Measurements from ENCODE around the gene GYG2. TPM values are rescaled to one million over a fixed set of nuclear protein-coding genes. Genes with fewer than 3 reads are reported as not detected.
"Not testable (repeated sequence)": the region's sequence is repeated elsewhere in the genome, so short reads cannot be mapped to it uniquely, and the experiment has no call there.

The GYG2 gene
- total RNA-seq, 3 donors from 2014 or later, result 3.5 to 15.6 (median 3.7) TPM

DNA sequence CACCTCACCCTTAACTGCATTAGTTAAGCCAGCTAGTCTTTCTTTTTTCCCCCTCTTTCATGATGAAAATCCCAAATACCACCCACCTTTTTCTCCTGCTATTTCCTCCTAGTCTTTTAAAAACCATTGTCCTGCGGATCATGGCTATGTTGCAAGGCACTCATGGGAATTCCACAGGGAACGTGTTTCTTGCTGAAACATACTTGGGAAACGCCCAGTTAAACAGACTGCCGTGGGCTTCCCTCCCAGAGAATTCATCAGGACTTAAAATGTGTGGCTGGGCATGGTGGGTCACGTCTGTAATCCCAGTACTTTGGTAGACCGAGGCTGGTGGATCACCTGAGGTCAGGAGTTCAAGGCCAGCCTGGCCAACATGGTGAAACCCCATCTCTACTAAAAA lies 44.7 kb upstream of the GYG2 start:
- DNase-seq, result no peak
- H3K36me3 ChIP-seq (ENCODE audit: low read depth), result no peaks in the 10 kb centered on the region
- intact Hi-C loops (cut with DNase I, micrococcal nuclease), result no loop called here
- no peaks in the 10 kb centered on the region for H3K4me1 ChIP-seq (ENCODE audit: low read depth)
- TF ChIP-seq, protein P1, sequence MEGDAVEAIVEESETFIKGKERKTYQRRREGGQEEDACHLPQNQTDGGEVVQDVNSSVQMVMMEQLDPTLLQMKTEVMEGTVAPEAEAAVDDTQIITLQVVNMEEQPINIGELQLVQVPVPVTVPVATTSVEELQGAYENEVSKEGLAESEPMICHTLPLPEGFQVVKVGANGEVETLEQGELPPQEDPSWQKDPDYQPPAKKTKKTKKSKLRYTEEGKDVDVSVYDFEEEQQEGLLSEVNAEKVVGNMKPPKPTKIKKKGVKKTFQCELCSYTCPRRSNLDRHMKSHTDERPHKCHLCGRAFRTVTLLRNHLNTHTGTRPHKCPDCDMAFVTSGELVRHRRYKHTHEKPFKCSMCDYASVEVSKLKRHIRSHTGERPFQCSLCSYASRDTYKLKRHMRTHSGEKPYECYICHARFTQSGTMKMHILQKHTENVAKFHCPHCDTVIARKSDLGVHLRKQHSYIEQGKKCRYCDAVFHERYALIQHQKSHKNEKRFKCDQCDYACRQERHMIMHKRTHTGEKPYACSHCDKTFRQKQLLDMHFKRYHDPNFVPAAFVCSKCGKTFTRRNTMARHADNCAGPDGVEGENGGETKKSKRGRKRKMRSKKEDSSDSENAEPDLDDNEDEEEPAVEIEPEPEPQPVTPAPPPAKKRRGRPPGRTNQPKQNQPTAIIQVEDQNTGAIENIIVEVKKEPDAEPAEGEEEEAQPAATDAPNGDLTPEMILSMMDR (IDR thresholded peaks at IDR 0.05), result no peak
- no peaks in the 10 kb centered on the region for H3K9me3 ChIP-seq
- no peak overlapping the region for H3K4me3 ChIP-seq
- no peak for ATAC-seq

DNA sequence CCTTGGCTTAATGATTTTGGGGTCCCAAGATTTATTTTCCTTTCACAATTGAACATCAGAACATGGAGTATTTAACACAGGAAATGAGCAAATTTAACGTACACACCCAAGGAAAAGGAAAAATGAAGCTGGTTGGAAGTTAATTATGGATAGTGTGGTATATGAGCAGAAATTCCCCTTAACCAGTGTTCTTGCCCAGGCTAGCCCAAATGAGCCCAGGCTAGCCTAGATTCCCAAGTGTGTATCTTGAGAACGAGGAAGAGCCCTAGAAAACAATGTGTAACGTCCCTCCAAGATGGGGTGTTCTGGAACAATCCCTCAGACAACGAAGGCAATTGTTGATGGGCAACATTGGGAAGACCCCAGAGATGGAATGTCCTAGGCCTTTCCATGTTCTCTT lies 43.2 kb upstream of the GYG2 start:
- TF ChIP-seq, protein P1 (IDR thresholded peaks at IDR 0.05), result no peak
- intact Hi-C loops (cut with DNase I, micrococcal nuclease), result no loop called here
- ATAC-seq, result no peak
- H3K36me3 ChIP-seq (ENCODE audit: low read depth), result no peaks in the 10 kb centered on the region
- no peaks in the 10 kb centered on the region for H3K9me3 ChIP-seq
- no peak for DNase-seq
- H3K4me1 ChIP-seq (ENCODE audit: low read depth), result no peaks in the 10 kb centered on the region
- H3K4me3 ChIP-seq, result no peak overlapping the region

DNA sequence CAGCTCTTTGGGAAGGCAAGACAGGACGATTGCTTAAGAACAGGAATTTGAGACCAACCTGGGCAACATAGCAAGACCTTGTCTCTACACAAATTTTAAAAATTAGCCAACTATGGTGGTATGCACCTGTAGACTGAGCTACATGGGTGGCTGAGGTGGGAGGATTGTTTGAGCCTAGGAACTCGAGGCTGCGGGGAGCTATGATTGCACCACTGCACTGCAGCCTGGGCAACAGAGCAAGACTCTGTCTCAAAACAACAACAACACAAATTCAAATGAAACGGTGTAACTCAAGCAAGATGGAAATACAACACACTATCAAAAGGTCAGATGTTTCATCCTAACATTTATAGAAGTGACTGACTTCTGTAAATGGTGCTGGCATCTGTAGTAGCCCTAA lies 39.8 kb upstream of the GYG2 start:
- no peaks in the 10 kb centered on the region for H3K4me1 ChIP-seq (ENCODE audit: low read depth)
- no peak overlapping the region for H3K4me3 ChIP-seq
- H3K36me3 ChIP-seq (ENCODE audit: low read depth), result no peaks in the 10 kb centered on the region
- ATAC-seq (no peak), DNase-seq (no peak)
- TF ChIP-seq, protein P1 (IDR thresholded peaks at IDR 0.05), result no peak
- intact Hi-C loops (cut with DNase I, micrococcal nuclease), result no loop called here
- H3K9me3 ChIP-seq, result no peaks in the 10 kb centered on the region

DNA sequence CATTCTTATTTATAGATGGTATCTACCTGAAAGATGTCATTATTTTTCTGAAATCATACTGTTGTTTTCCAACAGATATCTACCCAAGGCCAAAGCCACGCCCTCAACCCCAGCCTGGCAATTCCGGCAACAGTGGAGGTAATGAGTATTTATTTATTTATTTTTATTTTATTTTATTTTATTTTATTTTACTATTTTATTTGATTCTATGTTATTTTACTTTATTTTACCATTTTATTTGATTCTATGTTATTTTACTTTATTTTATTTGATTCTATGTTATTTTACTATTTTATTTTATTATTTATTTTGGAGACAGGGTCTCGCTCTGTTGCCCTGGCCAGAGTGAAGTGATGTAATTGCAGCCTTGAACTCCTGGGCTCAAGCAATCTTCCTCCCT lies 39.2 kb upstream of the GYG2 start:
- no peaks in the 10 kb centered on the region for H3K9me3 ChIP-seq
- no peak overlapping the region for H3K4me3 ChIP-seq
- H3K36me3 ChIP-seq (ENCODE audit: low read depth), result no peaks in the 10 kb centered on the region
- no peak for DNase-seq
- no peak for ATAC-seq
- TF ChIP-seq, protein P1 (IDR thresholded peaks at IDR 0.05), result no peak
- intact Hi-C loops (cut with DNase I, micrococcal nuclease), result no loop called here
- H3K4me1 ChIP-seq (ENCODE audit: low read depth), result no peaks in the 10 kb centered on the region

DNA sequence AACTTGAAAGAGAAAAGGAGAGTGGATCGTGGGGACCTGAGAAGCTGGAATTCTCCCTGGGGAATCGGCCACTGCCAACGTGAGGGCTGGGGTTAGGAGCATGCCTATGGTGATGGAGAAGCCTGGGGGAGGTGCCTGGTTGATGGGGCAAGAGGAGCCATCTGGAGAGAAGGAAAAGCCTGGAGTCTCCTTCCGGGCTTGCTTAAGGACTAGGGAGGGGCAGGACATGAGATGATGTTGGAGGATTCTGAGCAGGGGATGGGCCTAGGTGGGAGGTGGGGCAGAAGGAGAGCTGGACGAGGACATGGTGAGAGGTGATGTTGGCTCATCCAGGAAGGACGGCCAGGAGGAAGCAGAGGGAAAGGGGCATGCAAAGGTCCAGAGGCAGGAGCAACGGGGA lies 35.0 kb upstream of the GYG2 start:
- TF ChIP-seq, protein P1 (IDR thresholded peaks at IDR 0.05), result no peak
- Histone ChIP-seq H3K4me3 (no peak overlapping the region), H3K36me3 (ENCODE audit: low read depth) (no peaks in the 10 kb centered on the region), H3K9me3 (no peaks in the 10 kb centered on the region), H3K4me1 (ENCODE audit: low read depth) (no peaks in the 10 kb centered on the region)
- ATAC-seq, result no peak
- intact Hi-C loops (cut with DNase I, micrococcal nuclease), result no loop called here
- no peak for DNase-seq

DNA sequence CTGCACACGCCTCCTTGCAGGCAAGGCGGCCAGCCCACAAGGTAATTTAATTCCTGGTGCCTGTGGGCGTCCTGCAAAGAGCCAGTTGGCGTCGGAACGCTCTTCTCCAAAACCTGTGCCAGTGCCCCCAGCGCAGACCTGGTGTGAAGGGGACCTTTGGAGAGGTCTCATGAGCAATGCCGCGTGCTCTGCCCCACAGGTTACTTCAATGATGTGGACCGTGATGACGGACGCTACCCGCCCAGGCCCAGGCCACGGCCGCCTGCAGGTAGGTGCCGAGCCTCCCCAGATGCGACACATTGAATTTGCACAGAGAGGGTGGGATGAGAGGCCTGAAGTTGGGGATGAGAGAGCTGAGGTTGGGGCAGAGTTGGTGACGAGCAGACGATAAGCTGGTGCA lies 34.4 kb upstream of the GYG2 start:
- no peaks in the 10 kb centered on the region for H3K36me3 ChIP-seq (ENCODE audit: low read depth)
- TF ChIP-seq, protein P1 (IDR thresholded peaks at IDR 0.05), result no peak
- no peak overlapping the region for H3K4me3 ChIP-seq
- H3K4me1 ChIP-seq (ENCODE audit: low read depth), result no peaks in the 10 kb centered on the region
- no peak for DNase-seq
- H3K9me3 ChIP-seq, result no peaks in the 10 kb centered on the region
- intact Hi-C loops (cut with DNase I, micrococcal nuclease), result no loop called here
- ATAC-seq, result no peak

DNA sequence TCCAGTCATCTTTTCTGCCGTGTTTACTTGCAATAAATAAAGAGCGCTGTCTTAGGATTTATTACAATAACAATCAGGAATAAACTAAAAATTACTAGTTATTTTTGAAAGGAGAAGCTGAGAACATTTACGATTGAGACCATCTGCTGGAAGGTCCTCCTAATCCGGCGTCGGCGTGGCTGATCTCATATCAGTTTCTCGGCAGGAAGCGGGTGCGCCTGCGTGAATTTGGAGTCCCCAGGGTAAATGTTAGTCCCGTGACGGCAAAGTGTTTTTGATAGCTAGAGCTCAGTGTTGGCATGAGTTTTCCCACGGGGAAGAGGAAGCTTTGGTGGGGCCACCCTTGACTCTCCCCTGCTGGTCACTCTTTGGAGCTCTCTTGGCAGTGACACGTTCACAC lies 31.9 kb upstream of the GYG2 start:
- DNase-seq; H3K4me3 ChIP-seq; H3K9me3 ChIP-seq; H3K36me3 ChIP-seq (ENCODE audit: low read depth); H3K4me1 ChIP-seq (ENCODE audit: low read depth); intact Hi-C loops (cut with DNase I, micrococcal nuclease); ATAC-seq: not testable (repeated sequence)
